ENCODE data around the gene PRKAG2. TPM values are rescaled to one million over a fixed set of nuclear protein-coding genes. Genes with fewer than 3 reads are reported as not detected.

The PRKAG2 gene
- total and polyA plus RNA-seq, 10 donors, result 15.8 to 50.9 (median 32.8) TPM

GRCh38 chr7:151849008-151849878 is 27.7 kb downstream of the PRKAG2 start:
- Histone ChIP-seq H3K4me1 (peaks cover 4 to 38% (median 28%) of the 10 kb centered on the region in 6 donors), H3K4me3 (no peak overlapping the region), H3K9me3 (no peaks in the 10 kb centered on the region), H3K36me3 (peaks cover 0 to 11% (median 0%) of the 10 kb centered on the region in 6 donors), H3K27ac (no peak overlapping the region), H3K27me3 (replicated peaks in 1 of 7) (no peaks in the 10 kb centered on the region)
- no peak for DNase-seq
- intact Hi-C loops (cut with DNase I; ENCODE audit: low total_unique reads), result no loop called here
- WGBS, 5 donors, result 92 to 93% (median 92%) methylated on average over 19 to 26 of the region's 26 CpGs
- TF ChIP-seq POLR2A (IDR thresholded peaks at IDR 0.05) (no peak), POLR2AphosphoS5 (IDR thresholded peaks at IDR 0.05) (no peak)
- TF ChIP-seq, protein P1, sequence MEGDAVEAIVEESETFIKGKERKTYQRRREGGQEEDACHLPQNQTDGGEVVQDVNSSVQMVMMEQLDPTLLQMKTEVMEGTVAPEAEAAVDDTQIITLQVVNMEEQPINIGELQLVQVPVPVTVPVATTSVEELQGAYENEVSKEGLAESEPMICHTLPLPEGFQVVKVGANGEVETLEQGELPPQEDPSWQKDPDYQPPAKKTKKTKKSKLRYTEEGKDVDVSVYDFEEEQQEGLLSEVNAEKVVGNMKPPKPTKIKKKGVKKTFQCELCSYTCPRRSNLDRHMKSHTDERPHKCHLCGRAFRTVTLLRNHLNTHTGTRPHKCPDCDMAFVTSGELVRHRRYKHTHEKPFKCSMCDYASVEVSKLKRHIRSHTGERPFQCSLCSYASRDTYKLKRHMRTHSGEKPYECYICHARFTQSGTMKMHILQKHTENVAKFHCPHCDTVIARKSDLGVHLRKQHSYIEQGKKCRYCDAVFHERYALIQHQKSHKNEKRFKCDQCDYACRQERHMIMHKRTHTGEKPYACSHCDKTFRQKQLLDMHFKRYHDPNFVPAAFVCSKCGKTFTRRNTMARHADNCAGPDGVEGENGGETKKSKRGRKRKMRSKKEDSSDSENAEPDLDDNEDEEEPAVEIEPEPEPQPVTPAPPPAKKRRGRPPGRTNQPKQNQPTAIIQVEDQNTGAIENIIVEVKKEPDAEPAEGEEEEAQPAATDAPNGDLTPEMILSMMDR (IDR thresholded peaks at IDR 0.05 in 8 of 11, conservative IDR thresholded peaks at IDR 0.05 in 3 of 11), result no peak

DNA sequence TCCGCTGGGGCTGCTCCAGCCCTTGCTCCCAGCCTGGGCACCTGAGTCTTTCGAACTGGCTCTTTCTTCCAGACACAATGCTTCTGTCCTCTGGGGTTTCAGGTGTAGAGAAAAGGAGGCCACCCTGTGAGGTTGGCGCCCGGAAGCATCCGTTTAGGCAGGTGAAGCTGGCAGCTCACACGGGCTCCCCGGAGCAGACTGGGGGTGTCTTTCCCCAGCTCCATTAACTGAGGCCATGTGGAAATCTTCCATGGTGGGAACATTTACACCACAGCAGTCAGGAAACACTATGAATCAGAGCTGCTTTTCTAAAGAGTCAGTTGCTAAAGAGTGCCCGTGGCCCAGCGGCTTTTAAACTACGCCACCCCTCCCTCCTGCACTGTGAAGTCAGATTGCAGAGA is 29.2 kb downstream of the PRKAG2 start:
- WGBS, 5 donors, result 78 to 95% (median 85%) methylated on average over 10 of the region's 10 CpGs
- Histone ChIP-seq H3K36me3 (peaks cover 0 to 16% (median 0%) of the 10 kb centered on the region in 6 donors), H3K27me3 (replicated peaks in 1 of 7) (no peaks in the 10 kb centered on the region), H3K27ac (no peak overlapping the region), H3K9me3 (no peaks in the 10 kb centered on the region), H3K4me1 (peaks cover 4 to 35% (median 28%) of the 10 kb centered on the region in 6 donors), H3K4me3 (no peak overlapping the region)
- TF ChIP-seq, protein P1 (IDR thresholded peaks at IDR 0.05 in 8 of 11, conservative IDR thresholded peaks at IDR 0.05 in 3 of 11), result no peak
- TF ChIP-seq POLR2A (IDR thresholded peaks at IDR 0.05) (no peak), POLR2AphosphoS5 (IDR thresholded peaks at IDR 0.05) (no peak)
- no peak for DNase-seq
- intact Hi-C loops (cut with DNase I; ENCODE audit: low total_unique reads), result no loop called here

GRCh38 chr7:151847136-151847535 is 29.8 kb downstream of the PRKAG2 start:
- Histone ChIP-seq H3K27me3 (replicated peaks in 1 of 7) (no peaks in the 10 kb centered on the region), H3K9me3 (no peaks in the 10 kb centered on the region), H3K4me1 (peaks cover 4 to 30% (median 24%) of the 10 kb centered on the region in 6 donors), H3K27ac (no peak overlapping the region), H3K4me3 (no peak overlapping the region), H3K36me3 (peaks cover 0 to 16% (median 0%) of the 10 kb centered on the region in 6 donors)
- TF ChIP-seq POLR2A (IDR thresholded peaks at IDR 0.05) (no peak), POLR2AphosphoS5 (IDR thresholded peaks at IDR 0.05) (no peak)
- TF ChIP-seq, protein P1 (IDR thresholded peaks at IDR 0.05 in 8 of 11, conservative IDR thresholded peaks at IDR 0.05 in 3 of 11), result no peak
- intact Hi-C loops (cut with DNase I; ENCODE audit: low total_unique reads), result no loop called here
- WGBS, 5 donors, result 84 to 90% (median 86%) methylated on average over 7 of the region's 7 CpGs
- DNase-seq, result no peak
